Ovary (tissue), 3 donors: Measurements from ENCODE around the gene CD8B.

Experiments
- POLR2A ChIP-seq: fragments of 450-650 bp; IDR thresholded peaks from one replicate; pipeline ENCODE4 v1.6.1; 2017; ENCODE audit warnings: antibody characterized with exemption, mild to moderate bottlenecking, moderate library complexity
- TF ChIP-seq, protein P1 (sequence below), 3 donors: fragments of 450-650 bp in 2 of 3; fragments of 200-600 bp in 1 of 3; IDR thresholded peaks; one replicate each; pipeline versions ENCODE4 v1.5.1 to v1.8.0; 2016 to 2022; ENCODE audit warnings: antibody characterized with exemption in 3 of 3, mild to moderate bottlenecking in 1 of 3
- donor health status: DM: no; HTN: no; CAD: no.

GRCh38 chr2:86807133-86807467 is 54.6 kb downstream of the CD8B start:
- TF ChIP-seq, protein P1, sequence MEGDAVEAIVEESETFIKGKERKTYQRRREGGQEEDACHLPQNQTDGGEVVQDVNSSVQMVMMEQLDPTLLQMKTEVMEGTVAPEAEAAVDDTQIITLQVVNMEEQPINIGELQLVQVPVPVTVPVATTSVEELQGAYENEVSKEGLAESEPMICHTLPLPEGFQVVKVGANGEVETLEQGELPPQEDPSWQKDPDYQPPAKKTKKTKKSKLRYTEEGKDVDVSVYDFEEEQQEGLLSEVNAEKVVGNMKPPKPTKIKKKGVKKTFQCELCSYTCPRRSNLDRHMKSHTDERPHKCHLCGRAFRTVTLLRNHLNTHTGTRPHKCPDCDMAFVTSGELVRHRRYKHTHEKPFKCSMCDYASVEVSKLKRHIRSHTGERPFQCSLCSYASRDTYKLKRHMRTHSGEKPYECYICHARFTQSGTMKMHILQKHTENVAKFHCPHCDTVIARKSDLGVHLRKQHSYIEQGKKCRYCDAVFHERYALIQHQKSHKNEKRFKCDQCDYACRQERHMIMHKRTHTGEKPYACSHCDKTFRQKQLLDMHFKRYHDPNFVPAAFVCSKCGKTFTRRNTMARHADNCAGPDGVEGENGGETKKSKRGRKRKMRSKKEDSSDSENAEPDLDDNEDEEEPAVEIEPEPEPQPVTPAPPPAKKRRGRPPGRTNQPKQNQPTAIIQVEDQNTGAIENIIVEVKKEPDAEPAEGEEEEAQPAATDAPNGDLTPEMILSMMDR (IDR thresholded peaks at IDR 0.05), result no peak
- no peak for TF ChIP-seq POLR2A
